GM21786 (cell line): Measurements from ENCODE around the gene ATAD2B.

Source experiments
- ATAC-seq: cut with Tn5 transposase; IDR thresholded peaks from one replicate; pipeline ENCODE4 v1.9.1; 2021; ENCODE audit not compliant: unreplicated experiment

Gene ATAD2B

DNA sequence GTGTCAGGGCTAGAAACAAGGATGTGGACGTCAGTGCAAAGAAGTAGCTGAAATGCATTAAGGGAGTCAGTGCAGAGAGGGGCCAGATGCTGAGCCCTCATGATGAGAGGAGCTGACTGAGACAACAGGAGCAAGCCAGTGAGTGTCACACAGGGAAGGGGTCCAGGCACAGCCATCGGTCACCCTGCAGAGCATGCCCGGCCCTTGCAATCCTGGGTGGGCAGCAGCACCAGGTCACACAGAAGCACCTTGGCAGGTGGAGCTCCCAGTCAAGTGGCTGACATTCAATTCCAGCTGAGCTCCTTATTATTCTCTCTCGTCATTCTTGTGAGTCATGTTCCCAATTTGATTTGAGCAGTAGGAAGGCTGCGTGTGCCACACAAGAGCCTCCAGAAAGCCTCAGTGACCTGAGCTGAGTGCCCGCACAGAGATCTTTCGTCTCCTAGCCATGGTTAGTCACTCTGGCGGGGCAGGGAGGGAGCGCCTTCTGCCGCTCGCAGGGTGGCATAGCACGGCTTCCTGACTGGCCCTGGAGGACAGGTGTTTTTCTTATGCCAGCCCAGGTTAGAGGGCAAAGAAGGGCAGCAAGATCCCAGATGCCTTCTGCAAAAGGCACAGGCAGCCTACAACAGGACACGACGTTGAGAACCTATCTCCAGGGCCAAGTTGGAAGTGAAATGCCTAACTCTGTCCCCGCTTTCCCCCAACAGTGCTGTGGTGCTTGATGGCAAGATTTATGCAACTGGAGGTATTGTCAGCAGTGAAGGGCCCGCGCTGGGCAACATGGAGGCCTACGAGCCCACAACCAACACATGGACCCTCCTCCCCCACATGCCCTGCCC, 220.9 kb downstream of the ATAD2B start:
- no peak for ATAC-seq

DNA sequence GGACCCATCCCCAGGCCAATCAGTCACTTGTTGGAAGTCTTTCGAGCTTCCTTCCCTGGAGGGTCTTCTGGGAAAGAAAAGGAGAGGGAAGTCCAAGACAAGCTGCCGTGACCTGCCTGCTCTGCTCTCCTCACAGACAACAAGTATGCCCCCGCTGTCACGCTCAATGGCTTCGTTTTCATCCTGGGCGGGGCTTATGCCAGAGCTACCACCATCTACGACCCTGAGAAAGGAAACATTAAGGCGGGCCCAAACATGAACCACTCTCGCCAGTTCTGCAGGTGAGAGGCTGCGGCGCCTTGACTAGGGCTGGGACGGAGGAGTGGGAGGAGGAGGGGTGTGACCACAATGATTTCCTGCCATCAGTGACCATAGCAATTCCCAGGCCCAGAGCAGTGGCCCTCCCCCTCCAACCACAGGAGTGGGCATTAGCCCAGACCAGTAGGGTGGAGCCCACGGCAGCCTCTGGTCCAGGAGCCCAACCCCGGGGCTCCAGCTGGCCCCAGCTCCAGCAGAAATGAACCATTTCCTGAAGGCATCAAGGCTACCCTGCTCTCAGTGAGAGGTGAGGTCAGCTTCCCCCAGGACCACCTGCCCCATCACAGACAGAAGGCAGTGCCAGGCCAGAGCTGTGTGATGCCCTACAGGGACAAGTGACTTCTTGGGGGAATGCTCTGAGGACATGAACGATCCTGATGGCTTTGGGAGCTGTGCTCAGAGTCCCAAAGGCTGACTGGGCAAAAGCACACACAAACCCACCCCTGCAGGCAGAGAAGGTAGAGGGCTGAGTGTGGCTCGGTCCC, 223.1 kb downstream of the ATAD2B start:
- ATAC-seq, result no peak

DNA sequence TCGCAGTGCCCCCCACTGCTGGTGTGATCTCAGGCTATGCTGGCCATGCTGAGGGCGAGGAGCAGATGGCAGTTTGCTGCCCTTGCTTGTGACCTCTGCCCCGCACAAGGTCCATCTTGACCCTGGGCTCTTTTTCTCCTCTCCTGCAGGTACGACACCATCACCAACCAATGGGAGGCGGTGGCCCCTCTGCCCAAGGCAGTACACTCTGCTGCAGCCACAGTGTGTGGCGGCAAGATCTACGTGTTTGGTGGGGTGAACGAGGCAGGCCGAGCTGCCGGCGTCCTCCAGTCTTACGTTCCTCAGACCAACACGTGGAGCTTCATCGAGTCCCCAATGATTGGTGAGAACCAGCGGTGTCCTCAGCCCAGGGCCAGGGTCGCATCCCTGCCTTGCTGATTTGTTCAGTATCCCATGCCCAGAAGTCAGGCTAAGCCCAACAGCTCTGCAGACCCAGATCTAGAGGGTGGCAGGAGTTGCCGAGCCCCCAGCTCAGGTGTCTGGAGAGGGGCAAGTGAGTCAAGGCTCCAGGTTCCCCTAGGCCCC, 223.8 kb downstream of the ATAD2B start:
- ATAC-seq, result no peak

DNA sequence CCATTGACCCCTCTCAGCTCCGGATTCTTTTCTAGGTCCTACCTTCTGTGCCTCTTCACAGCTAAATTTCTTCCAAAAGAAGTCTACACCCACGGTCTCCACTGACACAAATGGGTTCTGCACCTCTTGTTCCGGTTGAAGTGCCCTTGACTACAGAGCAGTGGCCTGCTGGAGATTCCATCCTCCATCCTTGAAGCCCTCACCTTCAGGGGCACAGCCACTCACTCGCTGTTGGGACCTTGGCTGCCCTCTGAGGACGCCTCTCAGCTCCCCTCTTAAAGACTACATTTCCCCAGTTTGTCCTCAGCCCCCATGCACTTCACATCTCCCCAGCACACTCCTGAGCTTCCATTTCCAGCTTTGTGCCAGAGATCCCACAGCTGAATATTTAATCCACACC, 226.3 kb downstream of the ATAD2B start:
- ATAC-seq, result no peak

DNA sequence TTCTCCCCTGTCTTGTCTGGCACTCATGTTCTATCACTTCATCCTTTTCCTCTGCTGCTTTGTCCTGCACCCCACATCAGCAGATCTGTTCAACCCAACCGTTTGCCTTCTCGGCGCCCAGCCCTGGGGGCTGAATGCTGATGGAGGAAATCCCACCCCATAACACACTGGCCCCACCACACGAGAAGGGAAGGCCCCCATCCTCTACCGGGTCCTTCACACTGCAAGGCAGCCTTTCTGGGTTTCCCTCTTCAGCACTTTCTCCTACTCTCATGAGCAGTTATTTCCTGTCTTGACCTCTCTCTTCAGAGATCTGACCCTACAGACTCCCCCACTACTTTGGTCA, 227.4 kb downstream of the ATAD2B start:
- ATAC-seq, result no peak

DNA sequence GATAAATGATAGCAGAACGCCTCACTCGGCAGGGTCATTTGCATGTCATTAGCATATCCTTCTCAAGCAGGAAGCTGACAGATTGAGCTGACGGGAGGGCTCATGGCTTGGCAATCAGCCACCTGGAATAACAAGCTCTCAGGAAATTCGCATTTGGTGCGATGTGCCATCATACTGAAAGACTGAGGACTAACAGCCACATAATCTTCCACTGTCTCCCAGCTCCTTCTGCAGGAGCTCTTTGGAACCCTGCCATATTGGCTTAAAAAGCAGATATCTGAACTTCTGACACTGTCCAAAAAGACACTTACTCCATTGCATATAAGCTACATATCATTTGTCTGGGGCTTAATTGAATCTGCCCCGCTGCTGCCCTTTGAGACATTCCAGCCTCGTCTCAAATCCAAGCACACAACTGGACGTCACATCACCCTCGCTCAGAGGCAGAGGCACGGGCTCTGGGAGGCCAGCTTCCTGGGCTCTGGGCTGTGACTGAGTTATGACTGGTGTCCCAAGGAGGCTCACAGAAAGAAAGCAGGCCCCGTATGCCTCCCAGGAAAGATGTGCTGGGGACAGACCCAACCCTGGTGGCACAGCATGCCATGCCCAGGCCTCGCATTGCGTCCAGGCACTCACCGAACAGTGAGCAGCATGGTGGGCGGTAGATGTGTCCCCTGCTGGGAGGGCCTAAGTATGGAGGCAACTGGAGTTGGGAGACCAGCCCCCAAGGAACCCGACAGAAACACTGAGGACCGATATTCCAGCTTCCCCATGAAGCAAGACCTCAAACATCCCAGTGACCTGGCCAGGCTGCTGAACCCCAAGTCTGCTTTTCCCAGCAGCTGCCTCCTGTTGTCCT, 228.0 kb downstream of the ATAD2B start:
- ATAC-seq, result no peak
